Vagina (tissue), 2 donors: Measurements from ENCODE around the gene ARHGAP24. TPM values are rescaled to one million over a fixed set of nuclear protein-coding genes. Genes with fewer than 3 reads are reported as not detected.
"Not testable (repeated sequence)": the region's sequence is repeated elsewhere in the genome, so short reads cannot be mapped to it uniquely, and the experiment has no call there.

ENCODE experiments used
- DNase-seq, 2 donors: peaks; one replicate each; pipeline ENCODE4 v3.0.0-alpha.2; 2017; ENCODE audit errors: extremely low spot score in 2 of 2
- H3K27ac ChIP-seq: fragments of 200-600 bp; sonication (generic); one replicate; pipeline ENCODE4 v1.5.1; 2019
- H3K27me3 ChIP-seq: fragments of 200-600 bp; sonication (generic); one replicate; pipeline ENCODE4 v1.5.1; 2019
- H3K36me3 ChIP-seq, 2 donors: fragments of 200-600 bp; sonication (generic); one replicate each; pipeline ENCODE4 v1.5.1; 2017 to 2019
- H3K4me1 ChIP-seq: fragments of 200-600 bp; sonication (generic); one replicate; pipeline ENCODE4 v1.5.1; 2019
- H3K4me3 ChIP-seq, 2 donors: fragments of 200-600 bp; sonication (generic); 1 replicate in 1 of 2; 2 replicates in 1 of 2; pipeline ENCODE4 v1.5.1; 2016 to 2019
- H3K9me3 ChIP-seq: fragments of 200-600 bp; sonication (generic); one replicate; pipeline ENCODE4 v1.5.1; 2019
- CTCF ChIP-seq, 3 experiments: fragments of 450-650 bp in 2 of 3; fragments of 200-600 bp in 1 of 3; sonication (generic) in 1 of 3; IDR thresholded peaks; one replicate each; pipeline ENCODE4 v1.5.1; 2017 to 2019; ENCODE audit warnings: antibody characterized with exemption in 3 of 3, mild to moderate bottlenecking in 2 of 3, moderate library complexity in 2 of 3
- POLR2A ChIP-seq, 2 donors: fragments of 450-650 bp; IDR thresholded peaks; one replicate each; pipeline ENCODE4 v1.6.1; 2017; ENCODE audit warnings: antibody characterized with exemption in 2 of 2, mild to moderate bottlenecking in 2 of 2, moderate library complexity in 2 of 2
- POLR2AphosphoS5 ChIP-seq, 2 donors: sonication (generic); formaldehyde crosslinking; IDR thresholded peaks; one replicate each; pipeline ENCODE4 v1.9.0; 2017; ENCODE audit warnings: antibody characterized with exemption in 2 of 2, mild to moderate bottlenecking in 2 of 2, low read depth in 1 of 2; ENCODE audit not compliant: insufficient read depth in 1 of 2
- intact Hi-C: fragments of 100-400 bp; cut with DNase I; formaldehyde crosslinking; loops from one replicate; pipeline ENCODE4 v1.15.1; 2023
- total RNA-seq: library from RNA; depleted of rRNA; stranded (reverse); fragments of >200 nt; gene quantifications from one replicate; pipeline ENCODE4 v1.2.3, GENCODE V29; 2016

ARHGAP24 gene
- total RNA-seq, 1 donor from 2014 or later: 40.0 TPM

- no peaks in the 10 kb centered on the region for H3K9me3 ChIP-seq
- H3K27me3 ChIP-seq: no peaks in the 10 kb centered on the region
- H3K4me1 ChIP-seq: peaks cover 6% of the 10 kb centered on the region
- intact Hi-C loops: no loop called here
- no peak for DNase-seq
- H3K36me3 ChIP-seq: no peaks in the 10 kb centered on the region
- no peak for TF ChIP-seq POLR2AphosphoS5 (IDR thresholded peaks at IDR 0.05; ENCODE audit: insufficient read depth in 1 of 2, low read depth in 1 of 2)
- TF ChIP-seq POLR2A (IDR thresholded peaks at IDR 0.05): no peak
- TF ChIP-seq CTCF (IDR thresholded peaks at IDR 0.05): no peak
- H3K4me3 ChIP-seq: no peak overlapping the region
- no peak overlapping the region for H3K27ac ChIP-seq
These were observed 40.8 kb downstream of the ARHGAP24 start for GRCh38 chr4:85515701-85516100.

- H3K36me3 ChIP-seq, DNase-seq, intact Hi-C loops, H3K4me1 ChIP-seq, H3K27ac ChIP-seq, H3K9me3 ChIP-seq, H3K4me3 ChIP-seq, H3K27me3 ChIP-seq: not testable (repeated sequence)
These were observed 43.6 kb downstream of the ARHGAP24 start for GRCh38 chr4:85518526-85518925.

- intact Hi-C loops: no loop called here
- no peaks in the 10 kb centered on the region for H3K27me3 ChIP-seq
- DNase-seq: no peak
- no peak overlapping the region for H3K4me3 ChIP-seq
- H3K4me1 ChIP-seq: no peaks in the 10 kb centered on the region
- TF ChIP-seq POLR2AphosphoS5 (IDR thresholded peaks at IDR 0.05; ENCODE audit: insufficient read depth in 1 of 2, low read depth in 1 of 2) (no peak), POLR2A (IDR thresholded peaks at IDR 0.05) (no peak), CTCF (IDR thresholded peaks at IDR 0.05) (no peak)
- H3K36me3 ChIP-seq: no peaks in the 10 kb centered on the region
- H3K9me3 ChIP-seq: no peaks in the 10 kb centered on the region
- H3K27ac ChIP-seq: no peak overlapping the region
These were observed 46.1 kb downstream of the ARHGAP24 start for GRCh38 chr4:85520765-85521749.

- TF ChIP-seq CTCF (IDR thresholded peaks at IDR 0.05): no peak
- Histone ChIP-seq H3K27ac (no peak overlapping the region), H3K27me3 (no peaks in the 10 kb centered on the region), H3K4me1 (no peaks in the 10 kb centered on the region), H3K4me3 (no peak overlapping the region), H3K36me3 (no peaks in the 10 kb centered on the region), H3K9me3 (no peaks in the 10 kb centered on the region)
- no peak for DNase-seq
- intact Hi-C loops: no loop called here
These were observed 47.3 kb downstream of the ARHGAP24 start for GRCh38 chr4:85522277-85522676.

- no peak overlapping the region for H3K4me3 ChIP-seq
- no peak for TF ChIP-seq POLR2AphosphoS5 (IDR thresholded peaks at IDR 0.05; ENCODE audit: insufficient read depth in 1 of 2, low read depth in 1 of 2)
- no peak for TF ChIP-seq CTCF (IDR thresholded peaks at IDR 0.05)
- no peak for TF ChIP-seq POLR2A (IDR thresholded peaks at IDR 0.05)
- H3K4me1 ChIP-seq: no peaks in the 10 kb centered on the region
- intact Hi-C loops: no loop called here
- no peak for DNase-seq
- no peaks in the 10 kb centered on the region for H3K27me3 ChIP-seq
- H3K27ac ChIP-seq: no peak overlapping the region
- H3K36me3 ChIP-seq: no peaks in the 10 kb centered on the region
- H3K9me3 ChIP-seq: no peaks in the 10 kb centered on the region
These were observed 47.9 kb downstream of the ARHGAP24 start for GRCh38 chr4:85522836-85523235.
